AG04450 (cell line): ENCODE results near the gene OSBPL10. TPM values are rescaled to one million over a fixed set of nuclear protein-coding genes. Genes with fewer than 3 reads are reported as not detected.

Experiments
- CTCF ChIA-PET: fragments of 300-600, 350-600 bp; formaldehyde crosslinking; extraction: SDS; loops from one replicate; lab custom pipeline; 2022; ENCODE audit warnings: antibody characterized with exemption, inconsistent platforms; lab: Charles Lee
- POLR2A ChIA-PET: fragments of 350-600 bp; formaldehyde crosslinking; extraction: SDS; loops from one replicate; lab custom pipeline; 2021; ENCODE audit warnings: antibody characterized with exemption, inconsistent platforms; lab: Yijun Ruan, JAX
- DNase-seq: peaks from one replicate; pipeline ENCODE4 v3.0.0-alpha.2; 2011; ENCODE audit warnings: low read depth, low spot score
- H3K27ac ChIP-seq: one replicate; pipeline ENCODE4 v1.5.1; 2012; ENCODE audit warnings: low read depth, low read length, control low read depth
- H3K27me3 ChIP-seq: one replicate; pipeline ENCODE4 v1.6.0; 2012; ENCODE audit warnings: low read length; ENCODE audit not compliant: control insufficient read depth, insufficient read depth
- H3K4me3 ChIP-seq: 2 replicates; pipeline ENCODE4 v1.5.1; 2011; ENCODE audit warnings: mild to moderate bottlenecking, low read depth, low read length, control low read depth
- H3K9me3 ChIP-seq: 2 replicates; pipeline ENCODE4 v1.5.1; 2012; ENCODE audit warnings: low read length; ENCODE audit not compliant: control insufficient read depth, insufficient read depth
- CTCF ChIP-seq: IDR thresholded peaks from 2 replicates; pipeline ENCODE4 v1.5.1; 2011; ENCODE audit warnings: low read depth, low read length, control low read depth, inconsistent platforms
- polyA plus RNA-seq: library from polyadenylated mRNA; depleted of rRNA; stranded (reverse); fragments of >200 nt; gene quantifications from 2 replicates; pipeline ENCODE4 v1.2.3, GENCODE V29; 2011

The OSBPL10 gene
- polyA plus RNA-seq, 1 experiment = 13.2 TPM

- ChIA-PET POLR2A (no interaction called here), CTCF (no interaction called here)
- Histone ChIP-seq H3K9me3 (no peaks in the 10 kb centered on the region), H3K27me3 (no peaks in the 10 kb centered on the region), H3K27ac (no peak overlapping the region), H3K4me3 (no peak overlapping the region)
- TF ChIP-seq CTCF = no peak
- DNase-seq = no peak
These were observed 43.8 kb downstream of the OSBPL10 start for GRCh38 chr3:31937225-31937624.

GRCh38 chr3:31936420-31937060, 44.5 kb downstream of the OSBPL10 start:
- Histone ChIP-seq H3K27ac (no peak overlapping the region), H3K9me3 (no peaks in the 10 kb centered on the region), H3K4me3 (no peak overlapping the region), H3K27me3 (no peaks in the 10 kb centered on the region)
- ChIA-PET CTCF (interaction anchor here (1.3 kb wide), 1 partner anchor 39 kb away, joined by 3 read pairs; no protein-coding TSS in a partner anchor), POLR2A (no interaction called here)
- DNase-seq = no peak
- TF ChIP-seq CTCF = no peak

GRCh38 chr3:31934866-31935265, 46.2 kb downstream of the OSBPL10 start:
- TF ChIP-seq CTCF = no peak
- ChIA-PET CTCF (no interaction called here), POLR2A (no interaction called here)
- H3K9me3 ChIP-seq = no peaks in the 10 kb centered on the region
- no peaks in the 10 kb centered on the region for H3K27me3 ChIP-seq
- no peak overlapping the region for H3K4me3 ChIP-seq
- H3K27ac ChIP-seq = no peak overlapping the region
- DNase-seq = no peak

- no peak for TF ChIP-seq CTCF
- no peak for DNase-seq
- no peak overlapping the region for H3K4me3 ChIP-seq
- CTCF ChIA-PET = no interaction called here
- no peak overlapping the region for H3K27ac ChIP-seq
- H3K27me3 ChIP-seq = no peaks in the 10 kb centered on the region
- POLR2A ChIA-PET = interaction anchor here (0.7 kb wide), 1 partner anchor 13 kb away, joined by 5 read pairs; no protein-coding TSS in a partner anchor
- H3K9me3 ChIP-seq = no peaks in the 10 kb centered on the region
These were observed 47.0 kb downstream of the OSBPL10 start for GRCh38 chr3:31934018-31934417.

- Histone ChIP-seq H3K9me3 (no peaks in the 10 kb centered on the region), H3K27me3 (no peaks in the 10 kb centered on the region), H3K4me3 (no peak overlapping the region), H3K27ac (no peak overlapping the region)
- no peak for DNase-seq
- CTCF ChIA-PET = interaction anchor here (0.6 kb wide), 1 partner anchor 34 kb away, joined by 3 read pairs; no protein-coding TSS in a partner anchor
- no peak for TF ChIP-seq CTCF
- POLR2A ChIA-PET = no interaction called here
These were observed 48.1 kb downstream of the OSBPL10 start for GRCh38 chr3:31932990-31933389.
